SKM-1 (cell line): ENCODE results near the gene LRP1B.

ENCODE experiments used
- DNase-seq: peaks from one replicate; lab custom pipeline; 2025; ENCODE audit not compliant: unreplicated experiment; lab: John Stamatoyannopoulos, UW

LRP1B gene

GRCh38 chr2:141699573-141699972, 431.2 kb downstream of the LRP1B start:
- no peak for DNase-seq

- DNase-seq, result no peak
Measured at GRCh38 chr2:141698500-141698899, 432.3 kb downstream of the LRP1B start.

GRCh38 chr2:141697035-141697434, 433.8 kb downstream of the LRP1B start:
- no peak for DNase-seq

- DNase-seq, result no peak
Measured at GRCh38 chr2:141694180-141694579, 436.6 kb downstream of the LRP1B start.

- DNase-seq, result no peak
Measured at GRCh38 chr2:141692829-141693228, 438.0 kb downstream of the LRP1B start.

- no peak for DNase-seq
Measured at GRCh38 chr2:141676139-141676538, 454.7 kb downstream of the LRP1B start.

- no peak for DNase-seq
Measured at GRCh38 chr2:141666191-141666590, 464.6 kb downstream of the LRP1B start.

GRCh38 chr2:141660232-141660631, 470.6 kb downstream of the LRP1B start:
- DNase-seq, result no peak

- no peak for DNase-seq
Measured at GRCh38 chr2:141654311-141654710, 476.5 kb downstream of the LRP1B start.

- DNase-seq, result no peak
Measured at GRCh38 chr2:141653184-141653583, 477.6 kb downstream of the LRP1B start.

- no peak for DNase-seq
Measured at GRCh38 chr2:141652308-141652707, 478.5 kb downstream of the LRP1B start.

- DNase-seq, result no peak
Measured at GRCh38 chr2:141647353-141647752, 483.5 kb downstream of the LRP1B start.

- no peak for DNase-seq
Measured at GRCh38 chr2:141641462-141641861, 489.4 kb downstream of the LRP1B start.

GRCh38 chr2:141639809-141640208, 491.0 kb downstream of the LRP1B start:
- no peak for DNase-seq

- DNase-seq, result no peak
Measured at GRCh38 chr2:141633132-141633531, 497.7 kb downstream of the LRP1B start.

- no peak for DNase-seq
Measured at GRCh38 chr2:141630407-141630930, 500.3 kb downstream of the LRP1B start.

GRCh38 chr2:141620372-141620771, 510.4 kb downstream of the LRP1B start:
- DNase-seq, result no peak

GRCh38 chr2:141618457-141618856, 512.4 kb downstream of the LRP1B start:
- DNase-seq, result no peak

GRCh38 chr2:141611981-141612380, 518.8 kb downstream of the LRP1B start:
- no peak for DNase-seq

- no peak for DNase-seq
Measured at GRCh38 chr2:141611176-141611571, 519.6 kb downstream of the LRP1B start.

GRCh38 chr2:141610564-141611175, 520.1 kb downstream of the LRP1B start:
- DNase-seq, result no peak

GRCh38 chr2:141605163-141605562, 525.7 kb downstream of the LRP1B start:
- DNase-seq, result no peak

- DNase-seq, result no peak
Measured at GRCh38 chr2:141601511-141602152, 529.2 kb downstream of the LRP1B start.
